Fibroblast of skin of right biceps (primary cell): ENCODE measurements around the gene EIF5A2.

Experiments
- DNase-seq: peaks from one replicate; pipeline ENCODE4 v3.0.0-alpha.2; 2013

The EIF5A2 gene

GRCh38 chr3:170848292-170848917 lies 60.0 kb downstream of the EIF5A2 start:
- DNase-seq: peak; percentile 49

- DNase-seq: no peak
Measured at GRCh38 chr3:170844377-170844776, 64.1 kb downstream of the EIF5A2 start.

- peak; percentile 18 for DNase-seq
Measured at GRCh38 chr3:170840291-170840859, 68.1 kb downstream of the EIF5A2 start.

GRCh38 chr3:170839518-170840100 lies 68.8 kb downstream of the EIF5A2 start:
- no peak for DNase-seq
